ENCODE results near the gene GPX1. TPM values are rescaled to one million over a fixed set of nuclear protein-coding genes. Genes with fewer than 3 reads are reported as not detected.

The GPX1 gene
- total RNA-seq, 2 experiments from 2014 or later: 82.3 to 148 TPM

GRCh38 chr3:49403891-49404290 is 45.7 kb upstream of the GPX1 start:
- H3K27ac ChIP-seq (ENCODE audit: low read depth, low read length, poor library complexity, severe bottlenecking): no peak overlapping the region
- H4K20me1 ChIP-seq (ENCODE audit: insufficient read depth, low read length): peaks cover 41% of the 10 kb centered on the region
- peaks cover 67% of the 10 kb centered on the region for H3K36me3 ChIP-seq (ENCODE audit: insufficient read depth, low read length)
- BruUV-seq (replicated peaks): no TSS peak
- no peak overlapping the region for H3K4me3 ChIP-seq (ENCODE audit: low read depth, low read length, poor library complexity, severe bottlenecking)
- TF ChIP-seq, protein P1, sequence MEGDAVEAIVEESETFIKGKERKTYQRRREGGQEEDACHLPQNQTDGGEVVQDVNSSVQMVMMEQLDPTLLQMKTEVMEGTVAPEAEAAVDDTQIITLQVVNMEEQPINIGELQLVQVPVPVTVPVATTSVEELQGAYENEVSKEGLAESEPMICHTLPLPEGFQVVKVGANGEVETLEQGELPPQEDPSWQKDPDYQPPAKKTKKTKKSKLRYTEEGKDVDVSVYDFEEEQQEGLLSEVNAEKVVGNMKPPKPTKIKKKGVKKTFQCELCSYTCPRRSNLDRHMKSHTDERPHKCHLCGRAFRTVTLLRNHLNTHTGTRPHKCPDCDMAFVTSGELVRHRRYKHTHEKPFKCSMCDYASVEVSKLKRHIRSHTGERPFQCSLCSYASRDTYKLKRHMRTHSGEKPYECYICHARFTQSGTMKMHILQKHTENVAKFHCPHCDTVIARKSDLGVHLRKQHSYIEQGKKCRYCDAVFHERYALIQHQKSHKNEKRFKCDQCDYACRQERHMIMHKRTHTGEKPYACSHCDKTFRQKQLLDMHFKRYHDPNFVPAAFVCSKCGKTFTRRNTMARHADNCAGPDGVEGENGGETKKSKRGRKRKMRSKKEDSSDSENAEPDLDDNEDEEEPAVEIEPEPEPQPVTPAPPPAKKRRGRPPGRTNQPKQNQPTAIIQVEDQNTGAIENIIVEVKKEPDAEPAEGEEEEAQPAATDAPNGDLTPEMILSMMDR (conservative IDR thresholded peaks at IDR 0.05; ENCODE audit: low read length): no peak
- no peak for TF ChIP-seq EZH2phosphoT487 (IDR thresholded peaks at IDR 0.05; ENCODE audit: borderline replicate concordance, low read depth, low read length)
- CTCF ChIA-PET (ENCODE audit: unreplicated experiment): interaction anchor here (0.6 kb wide), 2 partner anchors 64 to 102 kb away, joined by 3 to 6 read pairs; partner anchors contain the start of gene USP4
- H2AFZ ChIP-seq (ENCODE audit: low read length): no peak overlapping the region
- POLR2A ChIA-PET: interaction anchor here (0.6 kb wide), 3 partner anchors 10 to 382 kb away, joined by 3 to 5 read pairs (median 3); partner anchors contain the start of gene NDUFAF3
- H3K9me2 ChIP-seq (ENCODE audit: insufficient read depth, low read length): no peaks in the 10 kb centered on the region
- no peak for DNase-seq (ENCODE audit: low spot score)
- intact Hi-C loops (cut with micrococcal nuclease; ENCODE audit: unreplicated experiment): no loop called here
- H3K4me2 ChIP-seq (ENCODE audit: low read length): no peak overlapping the region
- peaks cover 48% of the 10 kb centered on the region for H3K4me1 ChIP-seq (ENCODE audit: insufficient read depth, low read length, poor library complexity, severe bottlenecking)
- 0 out of 2 replicates have a peak, but pooled peaks cover 9% of the 10 kb centered on the region for H3K9me3 ChIP-seq (ENCODE audit: low read length)
- peaks cover 100% of the 10 kb centered on the region for H3K79me2 ChIP-seq (ENCODE audit: insufficient read depth, low read depth, low read length)

GRCh38 chr3:49401766-49402165 is 43.6 kb upstream of the GPX1 start:
- H3K79me2 ChIP-seq (ENCODE audit: insufficient read depth, low read depth, low read length): peaks cover 100% of the 10 kb centered on the region
- H3K27ac ChIP-seq (ENCODE audit: low read depth, low read length, poor library complexity, severe bottlenecking): no peak overlapping the region
- intact Hi-C loops (cut with micrococcal nuclease; ENCODE audit: unreplicated experiment): no loop called here
- DNase-seq (ENCODE audit: low spot score): no peak
- no TSS peak for BruUV-seq (replicated peaks)
- ChIA-PET POLR2A (interaction anchor here (0.6 kb wide), 2 partner anchors 62 to 70 kb away, joined by 3 to 4 read pairs; no protein-coding TSS in a partner anchor), CTCF (ENCODE audit: unreplicated experiment) (no interaction called here)
- peaks cover 84% of the 10 kb centered on the region for H3K36me3 ChIP-seq (ENCODE audit: insufficient read depth, low read length)
- no peaks in the 10 kb centered on the region for H3K9me2 ChIP-seq (ENCODE audit: insufficient read depth, low read length)
- TF ChIP-seq, protein P1 (conservative IDR thresholded peaks at IDR 0.05; ENCODE audit: low read length): no peak
- TF ChIP-seq EZH2phosphoT487 (IDR thresholded peaks at IDR 0.05; ENCODE audit: borderline replicate concordance, low read depth, low read length): no peak
- H3K4me3 ChIP-seq (ENCODE audit: low read depth, low read length, poor library complexity, severe bottlenecking): no peak overlapping the region
- H3K9me3 ChIP-seq (ENCODE audit: low read length): 0 out of 2 replicates have a peak, but pooled peaks cover 9% of the 10 kb centered on the region
- H3K4me2 ChIP-seq (ENCODE audit: low read length): peak overlapping the region; percentile 35; the same call in 1 of the 2 replicates
- peaks cover 39% of the 10 kb centered on the region for H3K4me1 ChIP-seq (ENCODE audit: insufficient read depth, low read length, poor library complexity, severe bottlenecking)
- no peak overlapping the region for H2AFZ ChIP-seq (ENCODE audit: low read length)
- peaks cover 48% of the 10 kb centered on the region for H4K20me1 ChIP-seq (ENCODE audit: insufficient read depth, low read length)

DNA sequence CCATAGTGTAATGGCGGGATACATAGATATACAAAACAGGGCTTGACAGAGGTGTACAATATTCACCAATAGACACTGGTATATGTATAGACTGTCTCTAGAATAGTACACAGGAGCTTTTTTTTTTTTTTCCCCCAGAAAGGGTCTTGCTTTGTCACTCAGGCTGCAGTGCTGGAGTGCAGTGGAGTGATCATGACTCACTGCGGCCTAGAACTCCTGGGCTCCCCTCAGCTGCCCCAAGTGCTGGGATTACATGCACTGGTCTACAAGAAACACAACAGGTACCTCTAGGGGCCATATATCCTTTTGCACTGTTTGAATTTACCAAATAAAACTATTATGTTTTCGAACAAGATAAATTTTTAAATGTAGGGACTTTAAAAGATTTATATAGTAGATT is 41.3 kb upstream of the GPX1 start:
- ChIA-PET CTCF (ENCODE audit: unreplicated experiment) (no interaction called here), POLR2A (no interaction called here)
- Histone ChIP-seq H3K36me3 (ENCODE audit: insufficient read depth, low read length) (peaks cover 89% of the 10 kb centered on the region), H3K9me3 (ENCODE audit: low read length) (0 out of 2 replicates have a peak, but pooled peaks cover 9% of the 10 kb centered on the region), H3K4me2 (ENCODE audit: low read length) (no peak overlapping the region), H3K4me3 (ENCODE audit: low read depth, low read length, poor library complexity, severe bottlenecking) (no peak overlapping the region), H4K20me1 (ENCODE audit: insufficient read depth, low read length) (peaks cover 38% of the 10 kb centered on the region), H3K79me2 (ENCODE audit: insufficient read depth, low read depth, low read length) (peaks cover 100% of the 10 kb centered on the region), H3K9me2 (ENCODE audit: insufficient read depth, low read length) (no peaks in the 10 kb centered on the region), H3K27ac (ENCODE audit: low read depth, low read length, poor library complexity, severe bottlenecking) (no peak overlapping the region), H2AFZ (ENCODE audit: low read length) (no peak overlapping the region), H3K4me1 (ENCODE audit: insufficient read depth, low read length, poor library complexity, severe bottlenecking) (peaks cover 49% of the 10 kb centered on the region)
- no TSS peak for BruUV-seq (replicated peaks)
- TF ChIP-seq EZH2phosphoT487 (IDR thresholded peaks at IDR 0.05; ENCODE audit: borderline replicate concordance, low read depth, low read length): no peak
- TF ChIP-seq, protein P1 (conservative IDR thresholded peaks at IDR 0.05; ENCODE audit: low read length): no peak
- DNase-seq (ENCODE audit: low spot score): no peak
- intact Hi-C loops (cut with micrococcal nuclease; ENCODE audit: unreplicated experiment): no loop called here
